Heart left ventricle (tissue), 16 donors: Measurements from ENCODE around the gene POGK. TPM values are rescaled to one million over a fixed set of nuclear protein-coding genes. Genes with fewer than 3 reads are reported as not detected.

ENCODE experiments used
- ATAC-seq, 4 donors: fragments of 200-7000 bp; cut with Tn5 transposase; one replicate each; pipeline ENCODE4 v1.9.1; 2020 to 2022; ENCODE audit warnings: moderate library complexity in 4 of 4, mild to moderate bottlenecking in 3 of 4, moderate number of reproducible peaks in 1 of 4
- DNase-seq, 5 donors: peaks; one replicate each; pipeline ENCODE4 v3.0.0-alpha.2; 2020
- H3K27ac ChIP-seq, 12 donors: fragments of 200-600 bp; sonication (generic) in 4 of 12; one replicate each; pipeline versions ENCODE4 v1.5.0 to v1.8.0; 2016 to 2022; ENCODE audit warnings: mild to moderate bottlenecking in 2 of 12
- H3K27me3 ChIP-seq, 9 donors: fragments of 200-600 bp; sonication (generic) in 2 of 9; one replicate each; pipeline versions ENCODE4 v1.5.1 to v1.8.0; 2016 to 2022; ENCODE audit warnings: mild to moderate bottlenecking in 3 of 9
- H3K36me3 ChIP-seq, 9 donors: fragments of 200-600 bp; sonication (generic) in 2 of 9; one replicate each; pipeline versions ENCODE4 v1.5.0 to v1.8.0; 2018 to 2022; ENCODE audit warnings: mild to moderate bottlenecking in 2 of 9
- H3K4me1 ChIP-seq, 12 donors: fragments of 200-600 bp; sonication (generic) in 4 of 12; one replicate each; pipeline versions ENCODE4 v1.5.0 to v1.8.0; 2016 to 2022; ENCODE audit warnings: mild to moderate bottlenecking in 3 of 12
- H3K4me3 ChIP-seq, 12 donors: fragments of 200-600 bp; sonication (generic) in 4 of 12; one replicate each; pipeline versions ENCODE4 v1.5.0 to v1.8.0; 2017 to 2022; ENCODE audit warnings: mild to moderate bottlenecking in 9 of 12, moderate library complexity in 4 of 12
- H3K9me3 ChIP-seq, 12 donors: fragments of 200-600 bp; sonication (generic) in 4 of 12; one replicate each; pipeline versions ENCODE4 v1.5.0 to v1.8.0; 2016 to 2022; ENCODE audit warnings: mild to moderate bottlenecking in 1 of 12
- CTCF ChIP-seq, 12 donors: fragments of 200-600 bp; sonication (generic) in 4 of 12; IDR thresholded peaks; one replicate each; pipeline versions ENCODE4 v1.5.0 to v1.8.0; 2018 to 2022; ENCODE audit warnings: antibody characterized with exemption in 12 of 12, mild to moderate bottlenecking in 5 of 12
- POLR2A ChIP-seq, 2 donors: fragments of 450-650 bp; IDR thresholded peaks; one replicate each; pipeline ENCODE4 v1.6.1; 2017; ENCODE audit warnings: antibody characterized with exemption in 2 of 2, mild to moderate bottlenecking in 2 of 2, moderate library complexity in 2 of 2
- WGBS, 4 donors: extraction: QIAGEN DNeasy Blood & Tissue Kit in 2 of 4; methylation state at CpG; one replicate each; pipeline versions ENCODE4 v1.1.5 to v1.1.7; 2013 to 2018; 5-methylcytosine and 5-hydroxymethylcytosine counted together
- intact Hi-C, 10 donors: fragments of 100-400 bp; cut with DNase I; formaldehyde crosslinking; loops; one replicate each; pipeline versions ENCODE4 v1.11.1 to v1.14.2; 2022
- polyA plus RNA-seq, 2 donors: library from polyadenylated mRNA; stranded (reverse); fragments of 200-250 nt; gene quantifications; one replicate each; pipeline ENCODE4 v1.2.3, GENCODE V29; 2013
- total RNA-seq, 9 donors: library from RNA; depleted of rRNA in 2 of 9; stranded (reverse); fragments of >200 nt in 2 of 9; fragmentation: NEBNext Ultra II Directional in 3 of 9; extraction: Animal tissue kit (Norgen Biotek cat#: 25700) in 3 of 9; gene quantifications; one replicate each; pipeline versions ENCODE4 v1.1.0 to v1.2.4, GENCODE V29; 2016 to 2023
- donor health status: ischemic (EF 13 %, LVEDD 7.1; RV severe dilation, severe dysfunction).
- donor health status: healthy with polysubstance abuse.
- donor health status: DM: no; HTN: yes; CAD: no.
- donor health status: DM: no; HTN: no; CAD: no.
- donor health status: ischemic (EF 25% LVEDD 6.9; RV normal size, moderate dysfunction).
- donor health status: ischemic (EF 25% LVEDD 5.7; RV mildly dilated, moderate dysfunction).
- donor health status: healthy.
- donor health status: DM: yes; HTN: yes; CAD: no.
- donor health status: ischemic (EF 35%, LVEDD 5.7; RV mildly dilated, moderate dysfunction).
- donor health status: nonischemic (EF 11% LVEDD 7.7; RV severe dilation, severe dysfunction).
- donor health status: DM: yes; HTN: yes; CAD: no.
- donor health status: PGD.
- donor health status: ischemic (EF 29% LVEDD 5.4; RV normal size, mild dysfunction).
- donor health status: nonischemic (EF 23%, LVEDD 6.1; RV moderate dilation, normal function).

Gene POGK
- total and polyA plus RNA-seq, 11 donors, result 6.0 to 20.8 (median 14.5) TPM

- TF ChIP-seq POLR2A (IDR thresholded peaks at IDR 0.05) (no peak), CTCF (IDR thresholded peaks at IDR 0.05) (no peak)
- Histone ChIP-seq H3K36me3 (no peaks in the 10 kb centered on the region), H3K27me3 (peaks cover 5 to 29% (median 13%) of the 10 kb centered on the region in 9 donors), H3K27ac (no peak overlapping the region), H3K9me3 (no peaks in the 10 kb centered on the region), H3K4me3 (no peak overlapping the region), H3K4me1 (peaks cover 0 to 7% (median 0%) of the 10 kb centered on the region in 12 donors)
- intact Hi-C loops, result loop anchor here in 1 of 10 donors (5.0 kb wide), 1 partner anchor 174 kb away; no protein-coding TSS in a partner anchor
- DNase-seq, result no peak
- WGBS, 4 donors, result 32 to 88% (median 40%) methylated on average over 2 of the region's 2 CpGs
- no peak for ATAC-seq
These were observed 43.6 kb downstream of the POGK start for GRCh38 chr1:166882893-166883292.

GRCh38 chr1:166884040-166884642, 44.9 kb downstream of the POGK start:
- H3K4me3 ChIP-seq, result peak overlapping the region in 2 of 12 donors; percentile 7 to 14
- peak; percentile 69 to 92 (median 90) for ATAC-seq
- intact Hi-C loops, result loop anchor here in 6 of 10 donors (1.0 to 5.0 kb wide), 4 partner anchors 27 to 175 kb away; no protein-coding TSS in a partner anchor

GRCh38 chr1:166884971-166885370, 45.7 kb downstream of the POGK start:
- H3K27ac ChIP-seq, result no peak overlapping the region
- H3K36me3 ChIP-seq, result no peaks in the 10 kb centered on the region
- DNase-seq (no peak), ATAC-seq (no peak)
- TF ChIP-seq POLR2A (IDR thresholded peaks at IDR 0.05) (no peak), CTCF (IDR thresholded peaks at IDR 0.05) (no peak)
- no peaks in the 10 kb centered on the region for H3K9me3 ChIP-seq
- intact Hi-C loops, result loop anchor here in 7 of 10 donors (1.0 to 5.0 kb wide), 4 partner anchors 26 to 174 kb away; no protein-coding TSS in a partner anchor
- no peak overlapping the region for H3K4me3 ChIP-seq
- peaks cover 0 to 7% (median 0%) of the 10 kb centered on the region in 12 donors for H3K4me1 ChIP-seq
- peaks cover 5 to 29% (median 13%) of the 10 kb centered on the region in 9 donors for H3K27me3 ChIP-seq
- 88 to 91% (median 89%) methylated on average over 3 of the region's 3 CpGs for WGBS, 4 donors

More at GRCh38 chr1:166884040-166884642, 44.9 kb downstream of the POGK start:
- WGBS, 4 donors, result 10 to 15% (median 13%) methylated on average over 19 to 44 of the region's 44 CpGs
- peaks cover 5 to 29% (median 13%) of the 10 kb centered on the region in 9 donors for H3K27me3 ChIP-seq
- no peaks in the 10 kb centered on the region for H3K9me3 ChIP-seq
- no peak overlapping the region for H3K27ac ChIP-seq
- peak; percentile 29 to 73 (median 41) for DNase-seq
- peaks cover 0 to 7% (median 0%) of the 10 kb centered on the region in 12 donors for H3K4me1 ChIP-seq
- TF ChIP-seq POLR2A (IDR thresholded peaks at IDR 0.05), result no peak
- TF ChIP-seq CTCF (IDR thresholded peaks at IDR 0.05), result peak; percentile 36 to 75 (median 63)
- H3K36me3 ChIP-seq, result no peaks in the 10 kb centered on the region

- no peak for TF ChIP-seq POLR2A (IDR thresholded peaks at IDR 0.05)
- TF ChIP-seq CTCF (IDR thresholded peaks at IDR 0.05), result no peak
- Histone ChIP-seq H3K27ac (no peak overlapping the region), H3K27me3 (peaks cover 5 to 28% (median 12%) of the 10 kb centered on the region in 9 donors), H3K36me3 (no peaks in the 10 kb centered on the region), H3K9me3 (no peaks in the 10 kb centered on the region), H3K4me1 (peaks cover 0 to 7% (median 0%) of the 10 kb centered on the region in 12 donors), H3K4me3 (no peak overlapping the region)
- WGBS, 4 donors, result 84 to 86% (median 84%) methylated on average over 4 of the region's 4 CpGs
- DNase-seq, result no peak
- no peak for ATAC-seq
- intact Hi-C loops, result loop anchor here in 1 of 10 donors (5.0 kb wide), 1 partner anchor 169 kb away; no protein-coding TSS in a partner anchor
These were observed 49.3 kb downstream of the POGK start for GRCh38 chr1:166888373-166889111.
